ENCODE data around the gene TRNP1. TPM values are rescaled to one million over a fixed set of nuclear protein-coding genes. Genes with fewer than 3 reads are reported as not detected.

The TRNP1 gene
- polyA plus RNA-seq, 3 donors, result 0.55 to 2.8 (median 0.92) TPM

DNA sequence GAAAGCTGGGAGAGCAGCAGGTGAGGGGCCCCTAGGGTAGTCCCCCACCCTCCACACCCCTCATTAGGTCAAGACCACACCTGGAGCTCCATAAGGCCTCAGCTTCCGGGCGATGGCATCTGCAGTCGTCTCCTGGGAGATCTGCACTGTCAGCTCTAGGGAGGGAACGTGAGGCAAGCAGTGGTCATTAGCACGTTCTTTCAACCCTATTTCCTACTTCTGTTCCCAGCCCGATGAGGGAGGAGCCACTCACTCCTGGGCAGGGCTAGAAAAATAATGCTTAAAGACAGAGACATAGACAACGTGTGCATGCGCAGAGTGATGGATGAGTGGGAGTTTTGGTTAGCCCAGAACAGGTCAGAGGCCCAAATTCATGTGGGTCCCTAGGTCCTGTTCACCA is 42.9 kb upstream of the TRNP1 start:
- Mint-ChIP-seq H3K27ac (no peak overlapping the region), H3K4me3 (no peak overlapping the region)

DNA sequence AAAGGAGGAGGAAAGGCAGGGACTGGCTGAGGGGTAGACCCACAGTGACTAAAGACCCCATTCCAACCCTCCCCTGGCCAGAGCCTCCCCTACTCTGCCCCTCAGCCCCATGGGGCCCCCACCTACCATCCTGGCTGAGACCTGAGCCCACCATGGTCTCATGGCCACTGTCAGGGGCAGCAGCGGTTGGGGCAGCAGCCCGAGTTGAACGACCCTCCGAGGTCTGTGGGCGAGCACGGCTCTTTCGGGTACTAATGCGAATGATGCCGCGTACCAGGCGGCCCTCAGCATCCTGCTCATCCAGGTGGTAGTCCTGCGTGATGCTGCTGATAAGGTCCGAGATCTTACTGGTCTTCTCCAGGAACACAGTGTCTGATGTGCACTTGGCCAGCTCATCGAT is 42.3 kb upstream of the TRNP1 start:
- H3K4me3 ChIP-seq (replicated peaks in 1 of 3; ENCODE audit: low read depth in 2 of 3, low read length in 3 of 3), result no peak overlapping the region
- 97% methylated on average over 14 of the region's 14 CpGs for WGBS (ENCODE audit: insufficient coverage)
- H3K4me3 Mint-ChIP-seq, result no peak overlapping the region
- H3K27me3 Mint-ChIP-seq (ENCODE audit: low read depth in 3 of 3), result peaks cover 3 to 14% (median 3%) of the 10 kb centered on the region in 3 donors
- H3K27ac ChIP-seq (ENCODE audit: low read depth in 1 of 2, low read length in 2 of 2), result no peak overlapping the region
- intact Hi-C loops (cut with micrococcal nuclease), result no loop called here
- peaks cover 2 to 11% of the 10 kb centered on the region in 2 donors for H3K36me3 ChIP-seq (replicated peaks in 1 of 2; ENCODE audit: control insufficient read depth in 1 of 2, insufficient read depth in 2 of 2, low read length in 2 of 2)
- H3K27me3 ChIP-seq (ENCODE audit: control insufficient read depth in 2 of 2, insufficient read depth in 2 of 2, low read length in 2 of 2), result no peaks in the 10 kb centered on the region
- no peaks in the 10 kb centered on the region for H4K20me1 ChIP-seq (ENCODE audit: insufficient read depth, low read length)
- DNase-seq, result no peak
- no peak overlapping the region for H2AFZ ChIP-seq (ENCODE audit: insufficient read depth, low read depth, low read length, poor library complexity, severe bottlenecking)
- H3K9ac ChIP-seq (ENCODE audit: insufficient read depth, low read length, poor library complexity, severe bottlenecking), result no peak overlapping the region
- H3K4me1 Mint-ChIP-seq, result no peaks in the 10 kb centered on the region
- H3K27ac Mint-ChIP-seq, result no peak overlapping the region
- no peak overlapping the region for H3K4me2 ChIP-seq (replicated peaks; ENCODE audit: extremely low read depth, low read length, poor library complexity, severe bottlenecking)
- H3K79me2 ChIP-seq (ENCODE audit: insufficient read depth, low read length), result no peaks in the 10 kb centered on the region
- no peaks in the 10 kb centered on the region for H3K4me1 ChIP-seq (ENCODE audit: control insufficient read depth in 1 of 2, insufficient read depth in 2 of 2, low read length in 2 of 2)
- H3K9me3 ChIP-seq (replicated peaks in 1 of 2; ENCODE audit: control insufficient read depth in 1 of 2, insufficient read depth in 1 of 2, low read length in 2 of 2), result no peaks in the 10 kb centered on the region
- H3K36me3 Mint-ChIP-seq, result peaks cover 5 to 8% of the 10 kb centered on the region in 2 donors
- H3K9me3 Mint-ChIP-seq, result peaks cover 0 to 8% (median 3%) of the 10 kb centered on the region in 7 donors
- TF ChIP-seq, protein P1, sequence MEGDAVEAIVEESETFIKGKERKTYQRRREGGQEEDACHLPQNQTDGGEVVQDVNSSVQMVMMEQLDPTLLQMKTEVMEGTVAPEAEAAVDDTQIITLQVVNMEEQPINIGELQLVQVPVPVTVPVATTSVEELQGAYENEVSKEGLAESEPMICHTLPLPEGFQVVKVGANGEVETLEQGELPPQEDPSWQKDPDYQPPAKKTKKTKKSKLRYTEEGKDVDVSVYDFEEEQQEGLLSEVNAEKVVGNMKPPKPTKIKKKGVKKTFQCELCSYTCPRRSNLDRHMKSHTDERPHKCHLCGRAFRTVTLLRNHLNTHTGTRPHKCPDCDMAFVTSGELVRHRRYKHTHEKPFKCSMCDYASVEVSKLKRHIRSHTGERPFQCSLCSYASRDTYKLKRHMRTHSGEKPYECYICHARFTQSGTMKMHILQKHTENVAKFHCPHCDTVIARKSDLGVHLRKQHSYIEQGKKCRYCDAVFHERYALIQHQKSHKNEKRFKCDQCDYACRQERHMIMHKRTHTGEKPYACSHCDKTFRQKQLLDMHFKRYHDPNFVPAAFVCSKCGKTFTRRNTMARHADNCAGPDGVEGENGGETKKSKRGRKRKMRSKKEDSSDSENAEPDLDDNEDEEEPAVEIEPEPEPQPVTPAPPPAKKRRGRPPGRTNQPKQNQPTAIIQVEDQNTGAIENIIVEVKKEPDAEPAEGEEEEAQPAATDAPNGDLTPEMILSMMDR (IDR thresholded peaks at IDR 0.05), result no peak

More for the DNA sequence above, 42.9 kb upstream of the TRNP1 start:
- 89% methylated on average over 2 of the region's 8 CpGs for WGBS (ENCODE audit: insufficient coverage)
- peaks cover 12 to 14% of the 10 kb centered on the region in 2 donors for H3K36me3 Mint-ChIP-seq
- Histone ChIP-seq H3K27ac (ENCODE audit: low read depth in 1 of 2, low read length in 2 of 2) (no peak overlapping the region), H2AFZ (ENCODE audit: insufficient read depth, low read depth, low read length, poor library complexity, severe bottlenecking) (no peak overlapping the region), H3K36me3 (replicated peaks in 1 of 2; ENCODE audit: control insufficient read depth in 1 of 2, insufficient read depth in 2 of 2, low read length in 2 of 2) (peaks cover 9 to 17% of the 10 kb centered on the region in 2 donors), H3K4me1 (ENCODE audit: control insufficient read depth in 1 of 2, insufficient read depth in 2 of 2, low read length in 2 of 2) (no peaks in the 10 kb centered on the region), H3K79me2 (ENCODE audit: insufficient read depth, low read length) (no peaks in the 10 kb centered on the region), H3K4me3 (replicated peaks in 1 of 3; ENCODE audit: low read depth in 2 of 3, low read length in 3 of 3) (no peak overlapping the region), H4K20me1 (ENCODE audit: insufficient read depth, low read length) (no peaks in the 10 kb centered on the region), H3K9me3 (replicated peaks in 1 of 2; ENCODE audit: control insufficient read depth in 1 of 2, insufficient read depth in 1 of 2, low read length in 2 of 2) (no peaks in the 10 kb centered on the region), H3K9ac (ENCODE audit: insufficient read depth, low read length, poor library complexity, severe bottlenecking) (no peak overlapping the region), H3K4me2 (replicated peaks; ENCODE audit: extremely low read depth, low read length, poor library complexity, severe bottlenecking) (no peak overlapping the region), H3K27me3 (ENCODE audit: control insufficient read depth in 2 of 2, insufficient read depth in 2 of 2, low read length in 2 of 2) (no peaks in the 10 kb centered on the region)
- DNase-seq, result no peak
- H3K4me1 Mint-ChIP-seq, result no peaks in the 10 kb centered on the region
- TF ChIP-seq, protein P1 (IDR thresholded peaks at IDR 0.05), result no peak
- H3K9me3 Mint-ChIP-seq, result peaks cover 0 to 3% (median 0%) of the 10 kb centered on the region in 7 donors
- H3K27me3 Mint-ChIP-seq (ENCODE audit: low read depth in 3 of 3), result peaks cover 3 to 11% (median 3%) of the 10 kb centered on the region in 3 donors
- intact Hi-C loops (cut with micrococcal nuclease), result no loop called here
